ENCODE data around the gene COPS2.
A peak's percentile ranks its signal among the peaks of the same experiment; 100 is the strongest.

The COPS2 gene

GRCh38 chr15:49155834-49156627 lies 632 bp upstream of the COPS2 start:
- DNase-seq, result peak; percentile 27

GRCh38 chr15:49154799-49155109 lies 645 bp downstream of the COPS2 start:
- DNase-seq, result no peak

DNA sequence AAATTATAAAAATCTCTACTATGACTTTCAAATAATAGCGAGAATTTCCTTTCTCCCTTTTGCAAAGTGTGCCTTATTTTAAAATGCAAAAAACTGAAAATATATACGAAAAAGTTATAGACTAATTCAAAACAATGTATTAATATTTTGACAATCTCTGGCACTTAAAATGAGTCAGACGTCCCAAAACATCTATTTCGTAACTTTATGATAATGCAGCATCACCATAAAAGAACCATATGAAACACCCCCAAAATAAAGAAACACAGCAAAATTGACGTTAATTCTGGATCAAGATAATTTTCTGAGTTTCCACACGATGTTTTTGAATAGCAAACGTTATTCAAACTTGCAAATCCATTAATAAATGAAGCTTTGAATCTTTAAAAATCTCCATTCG lies 1.0 kb downstream of the COPS2 start:
- DNase-seq, result no peak

- DNase-seq, result no peak
Measured at GRCh38 chr15:49152552-49153312, 2.7 kb downstream of the COPS2 start.

GRCh38 chr15:49151831-49152230 lies 3.6 kb downstream of the COPS2 start:
- DNase-seq, result no peak

GRCh38 chr15:49148727-49149126 lies 6.7 kb downstream of the COPS2 start:
- DNase-seq, result no peak

DNA sequence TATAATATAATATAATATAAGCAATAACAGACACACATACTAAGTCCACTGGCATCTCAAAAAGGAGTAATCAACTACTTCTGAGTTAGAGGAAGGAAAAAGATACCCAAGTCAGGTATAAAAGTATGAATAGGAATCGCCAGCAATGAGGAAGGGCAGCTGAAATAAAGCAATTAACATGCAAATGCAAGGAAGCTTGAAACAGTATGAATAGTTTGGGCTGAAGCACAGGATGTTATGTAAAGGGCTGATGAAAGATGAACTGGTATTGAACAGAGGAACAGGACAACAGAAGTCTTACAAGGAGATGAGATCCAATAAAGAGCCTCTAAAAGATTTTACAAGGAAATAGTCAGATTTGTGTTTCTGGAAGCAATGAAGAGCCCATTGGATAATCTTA lies 7.1 kb downstream of the COPS2 start:
- DNase-seq, result no peak

DNA sequence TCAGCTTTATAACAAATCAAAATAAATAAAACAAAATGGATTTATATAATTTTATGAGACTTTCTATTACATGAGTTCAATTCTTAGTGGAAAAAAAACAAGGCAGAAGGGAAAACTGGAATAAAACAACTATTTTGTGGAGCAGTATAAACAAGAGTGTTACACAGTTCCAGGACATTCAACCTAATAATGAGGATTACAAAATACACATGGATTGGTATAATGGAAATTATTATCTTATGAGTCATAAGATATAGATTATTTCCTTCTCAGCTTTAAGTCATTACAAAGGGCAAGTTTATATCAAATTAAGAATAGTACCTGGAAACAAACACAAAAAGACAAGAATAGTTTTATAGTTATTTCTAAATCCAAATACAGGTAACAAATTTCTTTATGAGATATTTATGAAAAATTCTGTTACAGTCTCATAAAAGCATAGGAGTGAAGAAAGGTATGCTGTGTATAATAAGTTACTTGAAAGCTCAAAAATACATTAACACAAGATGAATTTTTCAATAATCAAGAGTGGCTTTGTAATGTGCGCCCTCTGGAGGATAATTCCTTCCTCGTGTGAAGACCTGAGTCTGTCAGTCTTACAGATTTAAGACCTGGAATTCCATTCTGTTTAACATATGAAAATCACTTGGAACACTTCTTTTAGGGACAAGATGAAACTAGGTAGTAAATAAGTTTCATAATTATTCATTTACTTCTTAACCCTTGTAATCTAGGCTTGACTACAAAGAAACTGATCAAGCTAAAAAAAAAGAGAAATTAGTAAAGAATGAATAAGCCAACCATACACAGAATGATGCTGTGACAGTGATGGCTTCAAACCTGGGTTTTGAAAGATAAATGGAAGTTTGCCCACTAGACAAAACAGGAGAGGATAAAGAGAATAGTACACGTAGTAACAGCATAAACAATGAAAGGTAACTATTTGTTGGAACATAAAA lies 9.5 kb downstream of the COPS2 start:
- peak; percentile 62 for DNase-seq

DNA sequence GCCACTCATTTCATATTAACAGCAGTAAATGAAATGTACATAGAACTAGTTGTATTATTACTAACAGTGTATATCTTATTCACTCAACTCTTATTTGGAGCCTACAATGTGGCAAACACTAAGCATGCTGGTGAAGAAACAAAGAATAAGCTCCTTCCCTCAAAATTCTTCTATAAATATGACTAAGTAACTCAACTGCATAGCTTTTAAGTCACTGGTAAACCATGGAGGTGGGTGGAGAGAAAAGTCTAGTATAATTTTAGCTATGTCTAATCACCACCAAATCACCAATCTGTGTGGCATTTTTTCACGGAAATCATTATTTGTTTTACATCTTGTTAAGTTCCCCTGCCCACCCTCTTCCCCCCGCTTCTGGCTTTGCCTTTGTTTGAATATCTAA lies 17.5 kb downstream of the COPS2 start:
- peak; percentile 30 for DNase-seq

DNA sequence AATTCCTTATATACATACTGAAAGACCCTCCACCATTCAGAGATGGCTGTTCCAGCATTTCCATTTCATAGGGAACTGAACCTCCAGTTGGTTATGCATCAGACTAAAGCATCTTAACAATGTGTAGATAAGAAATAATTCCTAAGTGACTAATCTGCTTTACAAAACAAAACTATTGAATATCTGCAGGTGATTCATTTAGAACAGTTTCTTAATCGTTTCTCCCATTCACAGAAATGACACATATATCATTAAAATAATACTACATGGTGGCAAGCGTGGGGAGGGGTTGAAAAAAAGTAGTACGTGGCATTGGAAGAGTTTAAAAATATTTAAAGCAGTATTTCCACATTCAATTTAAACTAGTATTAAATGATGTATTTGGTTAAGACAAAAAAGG lies 19.5 kb downstream of the COPS2 start:
- peak; percentile 80 for DNase-seq

GRCh38 chr15:49135342-49135857 lies 20.0 kb downstream of the COPS2 start:
- DNase-seq, result no peak

DNA sequence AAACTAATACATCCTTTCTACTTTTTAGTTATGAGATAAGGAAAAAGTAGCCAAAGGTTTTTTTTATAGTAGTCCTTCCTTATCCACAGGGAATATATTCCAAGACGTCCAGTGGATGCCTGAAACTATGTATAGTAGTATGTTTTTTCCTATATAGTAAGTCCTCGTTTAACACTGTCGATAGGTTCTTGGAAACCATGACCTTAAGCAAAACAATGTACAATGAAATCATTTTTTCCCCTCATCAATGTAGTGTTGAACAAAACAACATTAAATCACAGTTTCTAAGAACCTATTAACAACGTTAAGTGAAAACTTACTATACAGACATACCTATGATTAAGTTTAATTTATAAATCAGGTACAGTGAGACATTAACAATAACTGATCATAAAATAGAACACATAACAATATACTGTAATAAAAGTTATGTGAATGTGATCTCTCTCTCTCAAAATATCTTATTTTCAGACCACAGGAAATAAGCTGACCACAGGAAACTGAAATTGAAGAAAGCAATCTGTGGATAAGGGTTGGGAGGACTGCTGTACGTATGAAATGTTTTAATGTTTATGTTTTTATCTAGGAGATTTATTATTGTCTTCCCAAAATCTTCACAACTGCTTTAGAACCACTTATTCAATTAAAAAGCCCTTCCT lies 20.6 kb downstream of the COPS2 start:
- DNase-seq, result peak; percentile 12

DNA sequence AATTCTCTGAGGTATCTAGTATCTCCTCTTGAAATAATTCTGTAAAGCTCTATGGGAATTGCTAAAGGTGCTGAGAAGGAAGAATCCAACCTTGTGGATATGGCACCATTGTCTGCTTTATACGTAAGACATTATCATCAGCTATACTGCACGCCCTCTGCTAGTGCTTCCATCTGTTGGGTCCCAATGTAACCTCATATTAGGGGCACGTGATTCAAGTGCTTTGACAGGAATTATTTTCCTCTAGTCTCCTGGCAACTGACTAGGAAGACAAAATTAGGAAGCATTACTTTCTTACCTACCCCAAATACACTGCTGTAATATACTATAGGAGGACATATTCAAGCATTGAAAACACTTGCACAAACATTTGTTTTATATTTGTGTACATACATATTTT lies 24.0 kb downstream of the COPS2 start:
- no peak for DNase-seq

DNA sequence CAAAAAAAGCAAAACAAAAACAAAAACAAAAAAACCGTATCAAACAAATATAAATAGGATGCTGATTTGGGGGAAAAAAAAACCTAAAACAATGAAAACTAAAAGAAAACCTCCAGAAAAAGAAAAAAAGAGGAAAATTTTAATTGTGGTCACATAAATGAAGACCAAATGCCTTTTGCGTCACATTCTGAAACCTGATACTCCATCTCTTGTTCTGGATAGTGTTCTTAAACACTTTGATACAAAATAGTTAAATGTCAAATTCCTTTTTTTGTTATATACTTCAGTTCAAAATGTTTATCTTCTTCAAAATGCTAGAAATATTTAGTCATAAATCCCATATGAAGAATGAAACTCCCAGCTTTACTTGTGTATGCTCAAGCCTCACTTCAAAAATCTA lies 31.0 kb downstream of the COPS2 start:
- no peak for DNase-seq

- DNase-seq, result no peak
Measured at GRCh38 chr15:49122541-49123062, 32.8 kb downstream of the COPS2 start.

- DNase-seq, result no peak
Measured at GRCh38 chr15:49121901-49122300, 33.5 kb downstream of the COPS2 start.

- DNase-seq, result no peak
Measured at GRCh38 chr15:49120832-49121231, 34.6 kb downstream of the COPS2 start.

- no peak for DNase-seq
Measured at GRCh38 chr15:49116108-49116857, 39.1 kb downstream of the COPS2 start.

DNA sequence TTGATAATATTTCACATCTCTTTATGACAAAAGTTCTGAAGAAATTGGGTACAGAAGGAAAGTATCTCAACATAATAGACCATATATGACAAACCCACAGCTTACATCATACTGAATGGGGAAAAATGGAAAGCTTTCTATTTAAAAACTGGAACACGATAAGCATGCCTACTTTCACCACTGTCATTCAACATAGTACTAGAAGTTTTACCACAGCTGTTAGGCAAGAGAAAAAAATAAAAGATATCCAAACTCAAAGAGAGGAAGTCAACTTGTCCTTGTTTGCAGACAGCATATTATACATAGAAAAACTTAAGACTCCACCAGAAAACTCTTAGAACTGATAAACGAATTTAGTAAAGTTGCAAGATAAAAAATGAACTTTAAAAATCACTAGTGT lies 40.3 kb downstream of the COPS2 start:
- DNase-seq, result no peak

- no peak for DNase-seq
Measured at GRCh38 chr15:49110158-49110944, 45.0 kb downstream of the COPS2 start.
